Thoracic aorta (tissue), 2 donors: Measurements from ENCODE around the gene TMCC1. TPM values are rescaled to one million over a fixed set of nuclear protein-coding genes. Genes with fewer than 3 reads are reported as not detected.

Experiments
- ATAC-seq: fragments of 150-250 bp; one replicate; pipeline ENCODE4 v1.8.0; 2017; ENCODE audit warnings: low read depth; ENCODE audit not compliant: insufficient number of reproducible peaks, low FRiP score
- DNase-seq: peaks from one replicate; pipeline ENCODE4 v3.0.0-alpha.2; 2020; ENCODE audit warnings: low spot score
- H3K27ac ChIP-seq, 2 donors: fragments of 200-600 bp; sonication (generic); 1 replicate in 1 of 2; 2 replicates in 1 of 2; pipeline ENCODE4 v1.5.1; 2016; ENCODE audit warnings: mild to moderate bottlenecking in 2 of 2, moderate library complexity in 2 of 2
- H3K27me3 ChIP-seq: fragments of 200-600 bp; sonication (generic); replicated peaks from 2 replicates; pipeline ENCODE4 v1.6.0; 2016; ENCODE audit warnings: mild to moderate bottlenecking; ENCODE audit not compliant: insufficient read depth
- H3K36me3 ChIP-seq: fragments of 200-600 bp; sonication (generic); one replicate; pipeline ENCODE4 v1.5.1; 2016
- H3K4me1 ChIP-seq, 2 donors: fragments of 200-600 bp; sonication (generic); 1 replicate in 1 of 2; 2 replicates in 1 of 2; pipeline versions ENCODE4 v1.5.1 to v1.6.0; 2016; ENCODE audit warnings: low read depth in 2 of 2, mild to moderate bottlenecking in 1 of 2; ENCODE audit not compliant: control insufficient read depth in 1 of 2
- H3K4me3 ChIP-seq: fragments of 200-600 bp; sonication (generic); 2 replicates; pipeline ENCODE4 v1.5.1; 2016; ENCODE audit warnings: mild to moderate bottlenecking
- H3K9me3 ChIP-seq: fragments of 200-600 bp; sonication (generic); 2 replicates; pipeline ENCODE4 v1.5.1; 2016
- total RNA-seq, 2 donors: library from RNA; depleted of rRNA; stranded (reverse); fragments of >200 nt; gene quantifications; one replicate each; pipeline versions ENCODE4 v1.1.0 to v1.2.3, GENCODE V29; 2016
- TF ChIP-seq, protein P1 (sequence below): fragments of 200-600 bp; sonication (generic); IDR thresholded peaks from one replicate; pipeline ENCODE4 v1.5.1; 2019; ENCODE audit warnings: antibody characterized with exemption

Gene TMCC1
- total RNA-seq, 2 donors from 2014 or later = 16.9 to 17.7 TPM

DNA sequence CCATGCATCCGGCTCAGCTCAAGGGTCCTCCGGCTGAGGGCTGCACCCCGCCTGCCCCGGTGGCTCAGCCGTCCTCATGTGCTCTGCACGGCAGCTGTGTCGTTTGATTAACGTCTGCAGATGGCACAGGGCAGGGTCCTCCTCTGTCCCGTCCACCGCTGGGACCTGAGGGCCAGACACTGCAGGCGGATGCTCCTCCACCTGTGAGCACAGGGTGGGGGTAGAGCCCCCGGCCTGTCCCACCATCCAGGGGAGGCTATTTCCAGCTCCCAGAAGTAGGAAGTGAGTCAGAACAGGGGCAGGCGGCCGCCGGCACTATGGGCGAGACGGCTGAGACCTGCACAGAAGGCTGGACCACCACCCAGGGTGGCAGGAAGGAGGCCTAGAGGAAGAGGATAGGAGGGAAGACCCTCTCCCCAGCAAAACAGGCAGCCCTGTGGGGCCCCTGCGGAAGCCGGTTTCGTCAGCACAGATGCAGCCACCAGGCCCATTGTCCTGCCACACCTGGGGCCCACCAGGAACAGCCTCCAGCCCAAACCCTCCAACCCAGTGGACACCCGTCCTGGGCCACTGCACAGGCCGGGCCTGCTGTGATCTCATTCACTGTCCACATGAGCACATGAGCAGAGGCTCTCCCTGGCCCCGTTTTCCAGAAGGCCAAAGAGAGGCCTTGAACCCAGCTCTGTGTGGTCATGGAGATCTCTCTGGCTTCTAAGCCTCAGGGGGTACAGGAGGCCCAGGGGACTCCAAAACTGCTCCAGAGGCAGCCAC lies 274.4 kb downstream of the TMCC1 start:
- ATAC-seq (no peak), DNase-seq (no peak)
- Histone ChIP-seq H3K36me3 (no peaks in the 10 kb centered on the region), H3K9me3 (no peaks in the 10 kb centered on the region), H3K27ac (peak overlapping the region in 1 of 2 donors; percentile 39), H3K4me3 (no peak overlapping the region), H3K27me3 (no peaks in the 10 kb centered on the region), H3K4me1 (peaks cover 42% of the 10 kb centered on the region in 2 donors)
- TF ChIP-seq, protein P1, sequence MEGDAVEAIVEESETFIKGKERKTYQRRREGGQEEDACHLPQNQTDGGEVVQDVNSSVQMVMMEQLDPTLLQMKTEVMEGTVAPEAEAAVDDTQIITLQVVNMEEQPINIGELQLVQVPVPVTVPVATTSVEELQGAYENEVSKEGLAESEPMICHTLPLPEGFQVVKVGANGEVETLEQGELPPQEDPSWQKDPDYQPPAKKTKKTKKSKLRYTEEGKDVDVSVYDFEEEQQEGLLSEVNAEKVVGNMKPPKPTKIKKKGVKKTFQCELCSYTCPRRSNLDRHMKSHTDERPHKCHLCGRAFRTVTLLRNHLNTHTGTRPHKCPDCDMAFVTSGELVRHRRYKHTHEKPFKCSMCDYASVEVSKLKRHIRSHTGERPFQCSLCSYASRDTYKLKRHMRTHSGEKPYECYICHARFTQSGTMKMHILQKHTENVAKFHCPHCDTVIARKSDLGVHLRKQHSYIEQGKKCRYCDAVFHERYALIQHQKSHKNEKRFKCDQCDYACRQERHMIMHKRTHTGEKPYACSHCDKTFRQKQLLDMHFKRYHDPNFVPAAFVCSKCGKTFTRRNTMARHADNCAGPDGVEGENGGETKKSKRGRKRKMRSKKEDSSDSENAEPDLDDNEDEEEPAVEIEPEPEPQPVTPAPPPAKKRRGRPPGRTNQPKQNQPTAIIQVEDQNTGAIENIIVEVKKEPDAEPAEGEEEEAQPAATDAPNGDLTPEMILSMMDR = no peak

DNA sequence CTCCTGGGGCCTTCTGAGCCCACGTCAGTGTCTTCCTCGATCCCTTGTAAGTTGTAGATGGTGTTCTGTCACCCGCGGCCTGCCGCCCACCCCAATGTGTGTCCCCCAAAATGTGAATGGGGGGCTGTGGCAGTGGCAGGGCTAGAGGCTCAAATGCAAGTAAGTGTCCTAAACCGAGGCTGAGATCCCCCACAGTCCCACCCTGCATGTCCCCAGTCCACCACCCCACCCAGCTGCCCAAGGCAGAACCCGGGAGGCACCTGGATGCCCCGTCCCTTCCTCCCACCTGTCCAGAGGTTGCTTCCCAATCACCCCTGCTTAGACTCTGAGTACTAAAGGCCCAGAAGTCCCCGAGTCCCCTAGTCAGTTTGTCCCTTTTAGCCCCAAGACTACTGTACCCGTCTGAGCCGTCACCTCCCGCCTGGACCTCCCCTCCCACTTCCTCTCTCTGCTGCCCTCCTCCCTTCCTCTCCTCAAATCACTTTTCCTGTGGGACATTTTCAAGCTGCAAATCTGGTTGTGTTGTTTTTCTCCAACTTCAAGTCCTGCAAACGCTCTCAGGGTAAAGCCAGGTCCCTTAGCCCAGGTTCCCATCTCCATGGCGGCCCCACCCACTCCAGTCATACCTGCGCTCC lies 275.2 kb downstream of the TMCC1 start:
- no peaks in the 10 kb centered on the region for H3K36me3 ChIP-seq
- H3K4me1 ChIP-seq = peaks cover 34 to 35% of the 10 kb centered on the region in 2 donors
- DNase-seq (no peak), ATAC-seq (no peak)
- H3K9me3 ChIP-seq = no peaks in the 10 kb centered on the region
- peak overlapping the region in 1 of 2 donors; percentile 39 for H3K27ac ChIP-seq
- no peaks in the 10 kb centered on the region for H3K27me3 ChIP-seq
- TF ChIP-seq, protein P1 = no peak
- no peak overlapping the region for H3K4me3 ChIP-seq

DNA sequence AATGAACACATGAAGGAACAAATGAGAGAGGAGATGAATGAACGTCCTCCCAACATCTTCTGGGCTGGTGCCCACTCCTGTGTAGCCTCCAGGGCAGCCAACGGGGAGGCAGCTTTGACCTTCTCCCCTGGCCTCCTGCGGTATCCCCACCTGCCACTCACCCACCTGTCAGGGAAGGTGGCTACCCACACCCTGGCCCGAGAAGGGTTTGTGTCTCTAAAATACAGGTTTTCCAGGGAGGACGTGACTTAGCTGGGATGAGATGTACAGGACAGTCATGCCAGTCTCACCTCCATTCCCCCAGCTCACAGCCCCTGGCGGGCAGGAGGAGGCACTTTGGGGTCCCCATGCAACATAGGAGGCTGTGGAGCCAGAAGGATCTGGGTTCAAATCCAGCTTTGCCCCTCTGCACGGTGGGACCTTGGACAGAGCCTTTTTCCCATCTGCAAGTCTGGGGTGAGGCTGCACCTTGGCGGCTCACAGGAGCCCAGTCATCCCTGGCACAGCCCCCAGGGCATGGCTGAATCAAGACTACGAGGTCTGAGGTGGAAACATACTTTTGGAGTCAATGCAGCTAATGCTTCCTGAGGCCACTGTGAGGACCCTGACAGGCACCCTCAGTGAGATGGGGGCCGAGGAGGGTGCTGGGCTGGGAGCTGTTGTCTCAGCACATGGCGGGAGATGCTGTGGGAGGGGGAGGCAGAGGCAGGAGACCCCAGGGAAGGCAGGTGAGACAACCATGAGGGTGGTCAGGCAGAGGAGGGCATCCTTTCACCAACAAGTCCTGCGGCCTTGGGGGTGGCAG lies 275.9 kb downstream of the TMCC1 start:
- TF ChIP-seq, protein P1 = no peak
- DNase-seq = no peak
- peaks cover 27 to 29% of the 10 kb centered on the region in 2 donors for H3K4me1 ChIP-seq
- ATAC-seq = no peak
- no peaks in the 10 kb centered on the region for H3K36me3 ChIP-seq
- no peak overlapping the region for H3K4me3 ChIP-seq
- H3K9me3 ChIP-seq = no peaks in the 10 kb centered on the region
- H3K27ac ChIP-seq = peak overlapping the region in 1 of 2 donors; percentile 70
- no peaks in the 10 kb centered on the region for H3K27me3 ChIP-seq

DNA sequence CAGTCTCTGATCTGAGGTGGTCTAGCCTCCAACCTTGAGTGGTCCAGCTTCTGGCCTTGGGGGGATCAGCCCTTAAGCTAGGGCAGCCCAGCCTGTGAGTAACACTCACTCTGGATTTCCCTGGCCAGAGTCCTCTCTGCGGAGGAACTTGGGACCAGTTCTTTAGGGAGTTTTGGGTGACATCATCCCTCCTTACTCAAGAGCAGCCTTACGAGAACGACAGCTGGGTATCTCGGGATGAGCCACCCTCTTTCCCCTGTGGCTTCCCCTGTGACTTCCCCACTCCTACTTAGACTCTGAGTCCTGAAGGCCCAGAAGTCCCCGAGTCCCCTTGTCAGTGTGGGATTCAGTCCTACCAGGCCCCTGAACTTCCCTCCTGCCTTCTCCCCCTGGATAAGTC lies 276.8 kb downstream of the TMCC1 start:
- TF ChIP-seq, protein P1 = no peak
- Histone ChIP-seq H3K4me1 (peaks cover 30 to 35% of the 10 kb centered on the region in 2 donors), H3K36me3 (no peaks in the 10 kb centered on the region), H3K27ac (peak overlapping the region in 1 of 2 donors; percentile 70), H3K4me3 (no peak overlapping the region), H3K27me3 (no peaks in the 10 kb centered on the region), H3K9me3 (no peaks in the 10 kb centered on the region)
- ATAC-seq (peak; percentile 4), DNase-seq (no peak)

DNA sequence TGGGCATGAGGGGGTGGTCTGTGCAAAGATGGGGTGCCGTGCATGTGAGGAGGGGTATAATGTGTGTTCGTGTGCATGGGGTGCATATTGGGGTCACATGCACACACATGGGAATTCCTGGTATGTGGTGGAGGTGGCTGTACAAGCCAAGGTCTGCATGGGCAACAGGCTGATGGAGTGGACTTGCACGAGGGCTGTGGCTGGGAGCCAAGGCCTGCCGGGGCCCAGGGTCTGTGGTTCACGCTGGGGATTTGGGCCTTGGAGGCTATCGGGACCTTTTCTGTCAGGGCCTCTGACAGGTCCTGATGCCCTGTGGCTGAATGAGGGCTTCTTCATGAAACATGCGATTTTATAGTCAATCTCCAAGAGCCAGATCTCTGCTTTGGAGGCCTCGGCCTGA lies 277.2 kb downstream of the TMCC1 start:
- TF ChIP-seq, protein P1 = no peak
- DNase-seq (no peak), ATAC-seq (no peak)

More for the DNA sequence above, 277.2 kb downstream of the TMCC1 start:
- Histone ChIP-seq H3K4me3 (no peak overlapping the region), H3K9me3 (no peaks in the 10 kb centered on the region), H3K4me1 (peaks cover 34 to 40% of the 10 kb centered on the region in 2 donors), H3K36me3 (no peaks in the 10 kb centered on the region), H3K27ac (peak overlapping the region in 1 of 2 donors; percentile 70), H3K27me3 (no peaks in the 10 kb centered on the region)
